ENCODE data around the gene CSTA.

Gene CSTA

GRCh38 chr3:122331886-122332285 is 6.8 kb downstream of the CSTA start:
- H3K9me3 ChIP-seq (ENCODE audit: control insufficient read depth, low read length): no peaks in the 10 kb centered on the region
- H3K9ac ChIP-seq (ENCODE audit: low read length): no peak overlapping the region
- no peaks in the 10 kb centered on the region for H3K4me1 ChIP-seq (ENCODE audit: control insufficient read depth, insufficient read depth, low read length)
- no peak overlapping the region for H3K4me3 ChIP-seq (ENCODE audit: low read length)
- peaks cover 4% of the 10 kb centered on the region for H3K27me3 ChIP-seq (ENCODE audit: control insufficient read depth, insufficient read depth, low read length)
- H3K36me3 ChIP-seq (ENCODE audit: control insufficient read depth, insufficient read depth, low read length): no peaks in the 10 kb centered on the region

- Histone ChIP-seq H3K27me3 (ENCODE audit: control insufficient read depth, insufficient read depth, low read length) (peaks cover 4% of the 10 kb centered on the region), H3K4me1 (ENCODE audit: control insufficient read depth, insufficient read depth, low read length) (no peaks in the 10 kb centered on the region), H3K9ac (ENCODE audit: low read length) (no peak overlapping the region), H3K36me3 (ENCODE audit: control insufficient read depth, insufficient read depth, low read length) (no peaks in the 10 kb centered on the region), H3K4me3 (ENCODE audit: low read length) (no peak overlapping the region), H3K9me3 (ENCODE audit: control insufficient read depth, low read length) (no peaks in the 10 kb centered on the region)
Measured at GRCh38 chr3:122332551-122332950, 7.5 kb downstream of the CSTA start.

- Histone ChIP-seq H3K9me3 (ENCODE audit: control insufficient read depth, low read length) (no peaks in the 10 kb centered on the region), H3K4me1 (ENCODE audit: control insufficient read depth, insufficient read depth, low read length) (no peaks in the 10 kb centered on the region), H3K9ac (ENCODE audit: low read length) (no peak overlapping the region)
Measured at GRCh38 chr3:122342803-122343202, 17.8 kb downstream of the CSTA start.

GRCh38 chr3:122343654-122344053 is 18.6 kb downstream of the CSTA start:
- Histone ChIP-seq H3K4me3 (ENCODE audit: low read length) (no peak overlapping the region), H3K4me1 (ENCODE audit: control insufficient read depth, insufficient read depth, low read length) (no peaks in the 10 kb centered on the region), H3K9me3 (ENCODE audit: control insufficient read depth, low read length) (no peaks in the 10 kb centered on the region), H3K36me3 (ENCODE audit: control insufficient read depth, insufficient read depth, low read length) (no peaks in the 10 kb centered on the region), H3K27me3 (ENCODE audit: control insufficient read depth, insufficient read depth, low read length) (no peaks in the 10 kb centered on the region), H3K9ac (ENCODE audit: low read length) (no peak overlapping the region)

More at GRCh38 chr3:122342803-122343202, 17.8 kb downstream of the CSTA start:
- H3K27me3 ChIP-seq (ENCODE audit: control insufficient read depth, insufficient read depth, low read length): no peaks in the 10 kb centered on the region
- no peaks in the 10 kb centered on the region for H3K36me3 ChIP-seq (ENCODE audit: control insufficient read depth, insufficient read depth, low read length)
- no peak overlapping the region for H3K4me3 ChIP-seq (ENCODE audit: low read length)

- Histone ChIP-seq H3K9ac (ENCODE audit: low read length) (no peak overlapping the region), H3K27me3 (ENCODE audit: control insufficient read depth, insufficient read depth, low read length) (no peaks in the 10 kb centered on the region), H3K9me3 (ENCODE audit: control insufficient read depth, low read length) (no peaks in the 10 kb centered on the region), H3K4me3 (ENCODE audit: low read length) (no peak overlapping the region), H3K36me3 (ENCODE audit: control insufficient read depth, insufficient read depth, low read length) (no peaks in the 10 kb centered on the region), H3K4me1 (ENCODE audit: control insufficient read depth, insufficient read depth, low read length) (no peaks in the 10 kb centered on the region)
Measured at GRCh38 chr3:122349171-122349570, 24.1 kb downstream of the CSTA start.

GRCh38 chr3:122350814-122351418 is 25.9 kb downstream of the CSTA start:
- H3K4me3 ChIP-seq (ENCODE audit: low read length): no peak overlapping the region
- H3K9me3 ChIP-seq (ENCODE audit: control insufficient read depth, low read length): no peaks in the 10 kb centered on the region
- H3K27me3 ChIP-seq (ENCODE audit: control insufficient read depth, insufficient read depth, low read length): no peaks in the 10 kb centered on the region
- no peak overlapping the region for H3K9ac ChIP-seq (ENCODE audit: low read length)
- H3K4me1 ChIP-seq (ENCODE audit: control insufficient read depth, insufficient read depth, low read length): no peaks in the 10 kb centered on the region
- no peaks in the 10 kb centered on the region for H3K36me3 ChIP-seq (ENCODE audit: control insufficient read depth, insufficient read depth, low read length)

GRCh38 chr3:122351612-122352011 is 26.6 kb downstream of the CSTA start:
- no peak overlapping the region for H3K9ac ChIP-seq (ENCODE audit: low read length)

GRCh38 chr3:122353215-122353614 is 28.2 kb downstream of the CSTA start:
- Histone ChIP-seq H3K9ac (ENCODE audit: low read length) (no peak overlapping the region), H3K9me3 (ENCODE audit: control insufficient read depth, low read length) (no peaks in the 10 kb centered on the region), H3K36me3 (ENCODE audit: control insufficient read depth, insufficient read depth, low read length) (no peaks in the 10 kb centered on the region), H3K4me1 (ENCODE audit: control insufficient read depth, insufficient read depth, low read length) (no peaks in the 10 kb centered on the region), H3K27me3 (ENCODE audit: control insufficient read depth, insufficient read depth, low read length) (no peaks in the 10 kb centered on the region), H3K4me3 (ENCODE audit: low read length) (no peak overlapping the region)

More at GRCh38 chr3:122351612-122352011, 26.6 kb downstream of the CSTA start:
- no peaks in the 10 kb centered on the region for H3K9me3 ChIP-seq (ENCODE audit: control insufficient read depth, low read length)
- no peaks in the 10 kb centered on the region for H3K4me1 ChIP-seq (ENCODE audit: control insufficient read depth, insufficient read depth, low read length)
- no peaks in the 10 kb centered on the region for H3K27me3 ChIP-seq (ENCODE audit: control insufficient read depth, insufficient read depth, low read length)
- no peaks in the 10 kb centered on the region for H3K36me3 ChIP-seq (ENCODE audit: control insufficient read depth, insufficient read depth, low read length)
- H3K4me3 ChIP-seq (ENCODE audit: low read length): no peak overlapping the region

- Histone ChIP-seq H3K9ac (ENCODE audit: low read length) (no peak overlapping the region), H3K9me3 (ENCODE audit: control insufficient read depth, low read length) (no peaks in the 10 kb centered on the region), H3K36me3 (ENCODE audit: control insufficient read depth, insufficient read depth, low read length) (no peaks in the 10 kb centered on the region), H3K4me3 (ENCODE audit: low read length) (no peak overlapping the region), H3K27me3 (ENCODE audit: control insufficient read depth, insufficient read depth, low read length) (no peaks in the 10 kb centered on the region), H3K4me1 (ENCODE audit: control insufficient read depth, insufficient read depth, low read length) (no peaks in the 10 kb centered on the region)
Measured at GRCh38 chr3:122353893-122354401, 28.9 kb downstream of the CSTA start.

- Histone ChIP-seq H3K9me3 (ENCODE audit: control insufficient read depth, low read length) (no peaks in the 10 kb centered on the region), H3K9ac (ENCODE audit: low read length) (no peak overlapping the region), H3K4me3 (ENCODE audit: low read length) (no peak overlapping the region), H3K27me3 (ENCODE audit: control insufficient read depth, insufficient read depth, low read length) (no peaks in the 10 kb centered on the region), H3K36me3 (ENCODE audit: control insufficient read depth, insufficient read depth, low read length) (no peaks in the 10 kb centered on the region), H3K4me1 (ENCODE audit: control insufficient read depth, insufficient read depth, low read length) (no peaks in the 10 kb centered on the region)
Measured at GRCh38 chr3:122355612-122356011, 30.6 kb downstream of the CSTA start.

- Histone ChIP-seq H3K36me3 (ENCODE audit: control insufficient read depth, insufficient read depth, low read length) (no peaks in the 10 kb centered on the region), H3K9me3 (ENCODE audit: control insufficient read depth, low read length) (no peaks in the 10 kb centered on the region), H3K27me3 (ENCODE audit: control insufficient read depth, insufficient read depth, low read length) (no peaks in the 10 kb centered on the region), H3K4me1 (ENCODE audit: control insufficient read depth, insufficient read depth, low read length) (no peaks in the 10 kb centered on the region), H3K9ac (ENCODE audit: low read length) (no peak overlapping the region), H3K4me3 (ENCODE audit: low read length) (no peak overlapping the region)
Measured at GRCh38 chr3:122356402-122356801, 31.4 kb downstream of the CSTA start.

GRCh38 chr3:122357828-122358702 is 33.0 kb downstream of the CSTA start:
- Histone ChIP-seq H3K27me3 (ENCODE audit: control insufficient read depth, insufficient read depth, low read length) (no peaks in the 10 kb centered on the region), H3K4me1 (ENCODE audit: control insufficient read depth, insufficient read depth, low read length) (no peaks in the 10 kb centered on the region), H3K36me3 (ENCODE audit: control insufficient read depth, insufficient read depth, low read length) (no peaks in the 10 kb centered on the region), H3K9ac (ENCODE audit: low read length) (no peak overlapping the region), H3K9me3 (ENCODE audit: control insufficient read depth, low read length) (no peaks in the 10 kb centered on the region), H3K4me3 (ENCODE audit: low read length) (no peak overlapping the region)

Data from mucosa of stomach (tissue), 1 donor.